NCI-H2107 treated with DMSO at 0.1 percent for 48 hours (cell line): ENCODE measurements around the gene CFAP410.

Source experiments
- DNase-seq: peaks from one replicate; lab custom pipeline; 2025; ENCODE audit not compliant: unreplicated experiment; lab: John Stamatoyannopoulos, UW

The CFAP410 gene

GRCh38 chr21:44338971-44339910 is at the start of gene CFAP410:
Gene CFAP410, minus strand, starts transcription at chr21:44339390. Its CDS starts 196 bp downstream, at chr21:44339194.
- peak; percentile 88 for DNase-seq

GRCh38 chr21:44384968-44385367 is 45.8 kb upstream of the CFAP410 start:
- no peak for DNase-seq

GRCh38 chr21:44383216-44383615 is 44.0 kb upstream of the CFAP410 start:
- no peak for DNase-seq

GRCh38 chr21:44382536-44382935 is 43.3 kb upstream of the CFAP410 start:
- no peak for DNase-seq

GRCh38 chr21:44381874-44382273 is 42.7 kb upstream of the CFAP410 start:
- DNase-seq = no peak

GRCh38 chr21:44380876-44381275 is 41.7 kb upstream of the CFAP410 start:
- DNase-seq = no peak

- DNase-seq = no peak
These were observed 41.0 kb upstream of the CFAP410 start for GRCh38 chr21:44379991-44380865.

- DNase-seq = no peak
These were observed 40.3 kb upstream of the CFAP410 start for GRCh38 chr21:44379515-44379848.

GRCh38 chr21:44378646-44379514 is 39.7 kb upstream of the CFAP410 start:
- DNase-seq = no peak

- DNase-seq = no peak
These were observed 38.9 kb upstream of the CFAP410 start for GRCh38 chr21:44377922-44378645.

GRCh38 chr21:44377201-44377921 is 38.2 kb upstream of the CFAP410 start:
- DNase-seq = peak; percentile 92

GRCh38 chr21:44376606-44377005 is 37.4 kb upstream of the CFAP410 start:
- no peak for DNase-seq

GRCh38 chr21:44375761-44376241 is 36.6 kb upstream of the CFAP410 start:
- DNase-seq = no peak

GRCh38 chr21:44375281-44375651 is 36.1 kb upstream of the CFAP410 start:
- DNase-seq = no peak

- no peak for DNase-seq
These were observed 35.6 kb upstream of the CFAP410 start for GRCh38 chr21:44374601-44375280.

GRCh38 chr21:44372616-44373015 is 33.4 kb upstream of the CFAP410 start:
- DNase-seq = no peak

GRCh38 chr21:44371596-44371995 is 32.4 kb upstream of the CFAP410 start:
- no peak for DNase-seq

- no peak for DNase-seq
These were observed 31.7 kb upstream of the CFAP410 start for GRCh38 chr21:44370786-44371410.
